Heart left ventricle (tissue), 16 donors: ENCODE data around the gene HINT1. TPM values are rescaled to one million over a fixed set of nuclear protein-coding genes. Genes with fewer than 3 reads are reported as not detected.

ENCODE experiments used
- ATAC-seq, 4 donors: fragments of 200-7000 bp; cut with Tn5 transposase; one replicate each; pipeline ENCODE4 v1.9.1; 2020 to 2022; ENCODE audit warnings: moderate library complexity in 4 of 4, mild to moderate bottlenecking in 3 of 4, moderate number of reproducible peaks in 1 of 4
- DNase-seq, 5 donors: peaks; one replicate each; pipeline ENCODE4 v3.0.0-alpha.2; 2020
- H3K27ac ChIP-seq, 12 donors: fragments of 200-600 bp; sonication (generic) in 4 of 12; one replicate each; pipeline versions ENCODE4 v1.5.0 to v1.8.0; 2016 to 2022; ENCODE audit warnings: mild to moderate bottlenecking in 2 of 12
- H3K27me3 ChIP-seq, 9 donors: fragments of 200-600 bp; sonication (generic) in 2 of 9; one replicate each; pipeline versions ENCODE4 v1.5.1 to v1.8.0; 2016 to 2022; ENCODE audit warnings: mild to moderate bottlenecking in 3 of 9
- H3K36me3 ChIP-seq, 9 donors: fragments of 200-600 bp; sonication (generic) in 2 of 9; one replicate each; pipeline versions ENCODE4 v1.5.0 to v1.8.0; 2018 to 2022; ENCODE audit warnings: mild to moderate bottlenecking in 2 of 9
- H3K4me1 ChIP-seq, 12 donors: fragments of 200-600 bp; sonication (generic) in 4 of 12; one replicate each; pipeline versions ENCODE4 v1.5.0 to v1.8.0; 2016 to 2022; ENCODE audit warnings: mild to moderate bottlenecking in 3 of 12
- H3K4me3 ChIP-seq, 12 donors: fragments of 200-600 bp; sonication (generic) in 4 of 12; one replicate each; pipeline versions ENCODE4 v1.5.0 to v1.8.0; 2017 to 2022; ENCODE audit warnings: mild to moderate bottlenecking in 9 of 12, moderate library complexity in 4 of 12
- H3K9me3 ChIP-seq, 12 donors: fragments of 200-600 bp; sonication (generic) in 4 of 12; one replicate each; pipeline versions ENCODE4 v1.5.0 to v1.8.0; 2016 to 2022; ENCODE audit warnings: mild to moderate bottlenecking in 1 of 12
- POLR2A ChIP-seq, 2 donors: fragments of 450-650 bp; IDR thresholded peaks; one replicate each; pipeline ENCODE4 v1.6.1; 2017; ENCODE audit warnings: antibody characterized with exemption in 2 of 2, mild to moderate bottlenecking in 2 of 2, moderate library complexity in 2 of 2
- WGBS, 4 donors: extraction: QIAGEN DNeasy Blood & Tissue Kit in 2 of 4; methylation state at CpG; one replicate each; pipeline versions ENCODE4 v1.1.5 to v1.1.7; 2013 to 2018; 5-methylcytosine and 5-hydroxymethylcytosine counted together
- intact Hi-C, 10 donors: fragments of 100-400 bp; cut with DNase I; formaldehyde crosslinking; loops; one replicate each; pipeline versions ENCODE4 v1.11.1 to v1.14.2; 2022
- polyA plus RNA-seq, 2 donors: library from polyadenylated mRNA; stranded (reverse); fragments of 200-250 nt; gene quantifications; one replicate each; pipeline ENCODE4 v1.2.3, GENCODE V29; 2013
- total RNA-seq, 9 donors: library from RNA; depleted of rRNA in 2 of 9; stranded (reverse); fragments of >200 nt in 2 of 9; fragmentation: NEBNext Ultra II Directional in 3 of 9; extraction: Animal tissue kit (Norgen Biotek cat#: 25700) in 3 of 9; gene quantifications; one replicate each; pipeline versions ENCODE4 v1.1.0 to v1.2.4, GENCODE V29; 2016 to 2023
- TF ChIP-seq, protein P1 (sequence below), 12 donors: fragments of 200-600 bp; sonication (generic) in 4 of 12; IDR thresholded peaks; one replicate each; pipeline versions ENCODE4 v1.5.0 to v1.8.0; 2018 to 2022; ENCODE audit warnings: antibody characterized with exemption in 12 of 12, mild to moderate bottlenecking in 5 of 12
- donor health status: ischemic (EF 13 %, LVEDD 7.1; RV severe dilation, severe dysfunction).
- donor health status: healthy with polysubstance abuse.
- donor health status: DM: no; HTN: yes; CAD: no.
- donor health status: DM: no; HTN: no; CAD: no.
- donor health status: ischemic (EF 25% LVEDD 6.9; RV normal size, moderate dysfunction).
- donor health status: ischemic (EF 25% LVEDD 5.7; RV mildly dilated, moderate dysfunction).
- donor health status: healthy.
- donor health status: DM: yes; HTN: yes; CAD: no.
- donor health status: ischemic (EF 35%, LVEDD 5.7; RV mildly dilated, moderate dysfunction).
- donor health status: nonischemic (EF 11% LVEDD 7.7; RV severe dilation, severe dysfunction).
- donor health status: DM: yes; HTN: yes; CAD: no.
- donor health status: PGD.
- donor health status: ischemic (EF 29% LVEDD 5.4; RV normal size, mild dysfunction).
- donor health status: nonischemic (EF 23%, LVEDD 6.1; RV moderate dilation, normal function).

The HINT1 gene
- total and polyA plus RNA-seq, 11 donors = 76.8 to 286 (median 148) TPM

GRCh38 chr5:131206772-131207171 lies 41.7 kb upstream of the HINT1 start:
- TF ChIP-seq POLR2A (IDR thresholded peaks at IDR 0.05) = no peak
- TF ChIP-seq, protein P1, sequence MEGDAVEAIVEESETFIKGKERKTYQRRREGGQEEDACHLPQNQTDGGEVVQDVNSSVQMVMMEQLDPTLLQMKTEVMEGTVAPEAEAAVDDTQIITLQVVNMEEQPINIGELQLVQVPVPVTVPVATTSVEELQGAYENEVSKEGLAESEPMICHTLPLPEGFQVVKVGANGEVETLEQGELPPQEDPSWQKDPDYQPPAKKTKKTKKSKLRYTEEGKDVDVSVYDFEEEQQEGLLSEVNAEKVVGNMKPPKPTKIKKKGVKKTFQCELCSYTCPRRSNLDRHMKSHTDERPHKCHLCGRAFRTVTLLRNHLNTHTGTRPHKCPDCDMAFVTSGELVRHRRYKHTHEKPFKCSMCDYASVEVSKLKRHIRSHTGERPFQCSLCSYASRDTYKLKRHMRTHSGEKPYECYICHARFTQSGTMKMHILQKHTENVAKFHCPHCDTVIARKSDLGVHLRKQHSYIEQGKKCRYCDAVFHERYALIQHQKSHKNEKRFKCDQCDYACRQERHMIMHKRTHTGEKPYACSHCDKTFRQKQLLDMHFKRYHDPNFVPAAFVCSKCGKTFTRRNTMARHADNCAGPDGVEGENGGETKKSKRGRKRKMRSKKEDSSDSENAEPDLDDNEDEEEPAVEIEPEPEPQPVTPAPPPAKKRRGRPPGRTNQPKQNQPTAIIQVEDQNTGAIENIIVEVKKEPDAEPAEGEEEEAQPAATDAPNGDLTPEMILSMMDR (IDR thresholded peaks at IDR 0.05) = no peak
- 55 to 72% (median 57%) methylated on average over 1 of the region's 1 CpG for WGBS, 4 donors
- Histone ChIP-seq H3K27me3 (no peaks in the 10 kb centered on the region), H3K4me3 (no peak overlapping the region), H3K9me3 (no peaks in the 10 kb centered on the region), H3K4me1 (peaks cover 0 to 19% (median 0%) of the 10 kb centered on the region in 12 donors), H3K27ac (no peak overlapping the region), H3K36me3 (peaks cover 0 to 11% (median 0%) of the 10 kb centered on the region in 9 donors)
- DNase-seq (no peak), ATAC-seq (no peak)
- intact Hi-C loops = no loop called here

DNA sequence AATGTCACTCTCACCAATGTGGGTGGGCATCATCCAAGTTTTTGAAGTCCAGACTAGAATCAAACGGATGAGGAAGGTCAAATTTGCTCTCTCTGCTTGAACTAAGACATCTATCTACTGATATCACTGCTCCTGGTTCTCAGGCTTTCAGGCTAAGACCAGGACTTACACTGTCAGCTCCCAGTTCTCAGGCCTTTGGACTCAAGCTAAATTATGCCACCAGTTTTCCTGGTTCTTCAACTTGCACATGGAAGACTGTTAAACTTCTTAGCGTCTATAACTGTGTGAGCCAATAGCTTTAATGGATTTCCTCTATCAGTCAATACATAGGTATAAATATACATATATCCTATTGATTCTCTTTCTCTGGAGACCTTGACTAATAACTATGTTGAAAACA lies 41.0 kb upstream of the HINT1 start:
- 85 to 95% (median 93%) methylated on average over 2 of the region's 2 CpGs for WGBS, 4 donors
- Histone ChIP-seq H3K27me3 (no peaks in the 10 kb centered on the region), H3K9me3 (no peaks in the 10 kb centered on the region), H3K27ac (no peak overlapping the region), H3K4me3 (no peak overlapping the region), H3K4me1 (peaks cover 0 to 19% (median 0%) of the 10 kb centered on the region in 12 donors), H3K36me3 (peaks cover 0 to 12% (median 0%) of the 10 kb centered on the region in 9 donors)
- DNase-seq (no peak), ATAC-seq (no peak)
- intact Hi-C loops = no loop called here
- TF ChIP-seq POLR2A (IDR thresholded peaks at IDR 0.05) = no peak
- TF ChIP-seq, protein P1 (IDR thresholded peaks at IDR 0.05) = no peak

GRCh38 chr5:131204964-131205363 lies 39.9 kb upstream of the HINT1 start:
- Histone ChIP-seq H3K27ac (no peak overlapping the region), H3K36me3 (peaks cover 0 to 18% (median 4%) of the 10 kb centered on the region in 9 donors), H3K9me3 (no peaks in the 10 kb centered on the region), H3K4me1 (peaks cover 0 to 12% (median 0%) of the 10 kb centered on the region in 12 donors), H3K4me3 (no peak overlapping the region), H3K27me3 (no peaks in the 10 kb centered on the region)
- DNase-seq (no peak), ATAC-seq (no peak)
- TF ChIP-seq POLR2A (IDR thresholded peaks at IDR 0.05) = no peak
- TF ChIP-seq, protein P1 (IDR thresholded peaks at IDR 0.05) = no peak
- intact Hi-C loops = no loop called here
- 93 to 97% (median 94%) methylated on average over 2 of the region's 2 CpGs for WGBS, 4 donors

DNA sequence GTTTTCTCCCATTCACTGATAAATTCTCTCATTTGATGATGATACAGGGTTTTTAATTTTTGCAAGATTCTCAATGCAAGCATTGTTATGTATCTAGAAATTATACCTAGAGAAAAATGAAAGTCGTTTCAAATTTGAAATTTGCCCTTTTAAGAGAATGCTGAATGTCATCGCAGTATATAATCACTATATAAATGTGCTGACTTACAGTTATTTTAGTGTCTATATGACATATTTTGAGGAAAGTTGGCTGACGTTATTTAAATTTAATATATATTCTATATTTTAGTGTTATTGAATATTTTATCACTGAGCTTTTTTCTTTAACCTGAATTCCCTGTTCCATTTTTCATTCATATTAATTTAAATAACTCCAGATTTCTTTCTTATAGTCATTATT lies 35.5 kb upstream of the HINT1 start:
- H3K27me3 ChIP-seq = no peaks in the 10 kb centered on the region
- H3K9me3 ChIP-seq = no peaks in the 10 kb centered on the region
- intact Hi-C loops = no loop called here
- H3K4me3 ChIP-seq = no peak overlapping the region
- H3K4me1 ChIP-seq = no peaks in the 10 kb centered on the region
- no peak for DNase-seq
- no peak for TF ChIP-seq POLR2A (IDR thresholded peaks at IDR 0.05)
- TF ChIP-seq, protein P1 (IDR thresholded peaks at IDR 0.05) = no peak
- no peak for ATAC-seq
- peaks cover 0 to 29% (median 5%) of the 10 kb centered on the region in 9 donors for H3K36me3 ChIP-seq
- WGBS, 4 donors = 93 to 96% (median 96%) methylated on average over 3 of the region's 3 CpGs
- H3K27ac ChIP-seq = no peak overlapping the region
